CD4-positive, alpha-beta T cell treated with Interleukin-2 at 100 ng/mL for 4 hours (primary cell): Measurements from ENCODE around the gene BTRC.

Source experiments
- DNase-seq: peaks from one replicate; pipeline ENCODE4 v3.0.0-alpha.2; 2020; ENCODE audit warnings: low spot score

Gene BTRC

GRCh38 chr10:101484175-101484745, 130.3 kb downstream of the BTRC start:
- DNase-seq: no peak

GRCh38 chr10:101485207-101485606, 131.2 kb downstream of the BTRC start:
- DNase-seq: no peak

GRCh38 chr10:101485681-101486554, 132.0 kb downstream of the BTRC start:
- DNase-seq: no peak

GRCh38 chr10:101487399-101487798, 133.4 kb downstream of the BTRC start:
- no peak for DNase-seq

GRCh38 chr10:101489355-101489754, 135.4 kb downstream of the BTRC start:
- DNase-seq: no peak

- no peak for DNase-seq
Measured at GRCh38 chr10:101490026-101490425, 136.1 kb downstream of the BTRC start.

GRCh38 chr10:101492205-101492604, 138.2 kb downstream of the BTRC start:
- no peak for DNase-seq

GRCh38 chr10:101492814-101493213, 138.8 kb downstream of the BTRC start:
- DNase-seq: no peak

GRCh38 chr10:101493249-101493648, 139.3 kb downstream of the BTRC start:
- no peak for DNase-seq

GRCh38 chr10:101493782-101494281, 139.9 kb downstream of the BTRC start:
- DNase-seq: no peak

- DNase-seq: no peak
Measured at GRCh38 chr10:101494650-101495049, 140.7 kb downstream of the BTRC start.

GRCh38 chr10:101495324-101495925, 141.5 kb downstream of the BTRC start:
- DNase-seq: no peak

GRCh38 chr10:101504438-101504837, 150.5 kb downstream of the BTRC start:
- DNase-seq: no peak

- no peak for DNase-seq
Measured at GRCh38 chr10:101506829-101507661, 153.1 kb downstream of the BTRC start.

GRCh38 chr10:101507828-101508227, 153.9 kb downstream of the BTRC start:
- DNase-seq: no peak

- DNase-seq: no peak
Measured at GRCh38 chr10:101511938-101512337, 158.0 kb downstream of the BTRC start.

- DNase-seq: no peak
Measured at GRCh38 chr10:101512738-101513137, 158.8 kb downstream of the BTRC start.

GRCh38 chr10:101513733-101514132, 159.8 kb downstream of the BTRC start:
- no peak for DNase-seq

- DNase-seq: no peak
Measured at GRCh38 chr10:101525848-101526247, 171.9 kb downstream of the BTRC start.

GRCh38 chr10:101529207-101529606, 175.2 kb downstream of the BTRC start:
- no peak for DNase-seq

- DNase-seq: no peak
Measured at GRCh38 chr10:101529725-101530553, 176.0 kb downstream of the BTRC start.
